Measurements from ENCODE around the gene DLG4. TPM values are rescaled to one million over a fixed set of nuclear protein-coding genes. Genes with fewer than 3 reads are reported as not detected.
A peak's percentile ranks its signal among the peaks of the same experiment; 100 is the strongest.

DLG4 gene
- total and polyA plus RNA-seq, 2 donors (not counting 3 experiments of a cell fraction or from before 2014, with no cell fraction given), result 14.9 to 34.6 TPM

DNA sequence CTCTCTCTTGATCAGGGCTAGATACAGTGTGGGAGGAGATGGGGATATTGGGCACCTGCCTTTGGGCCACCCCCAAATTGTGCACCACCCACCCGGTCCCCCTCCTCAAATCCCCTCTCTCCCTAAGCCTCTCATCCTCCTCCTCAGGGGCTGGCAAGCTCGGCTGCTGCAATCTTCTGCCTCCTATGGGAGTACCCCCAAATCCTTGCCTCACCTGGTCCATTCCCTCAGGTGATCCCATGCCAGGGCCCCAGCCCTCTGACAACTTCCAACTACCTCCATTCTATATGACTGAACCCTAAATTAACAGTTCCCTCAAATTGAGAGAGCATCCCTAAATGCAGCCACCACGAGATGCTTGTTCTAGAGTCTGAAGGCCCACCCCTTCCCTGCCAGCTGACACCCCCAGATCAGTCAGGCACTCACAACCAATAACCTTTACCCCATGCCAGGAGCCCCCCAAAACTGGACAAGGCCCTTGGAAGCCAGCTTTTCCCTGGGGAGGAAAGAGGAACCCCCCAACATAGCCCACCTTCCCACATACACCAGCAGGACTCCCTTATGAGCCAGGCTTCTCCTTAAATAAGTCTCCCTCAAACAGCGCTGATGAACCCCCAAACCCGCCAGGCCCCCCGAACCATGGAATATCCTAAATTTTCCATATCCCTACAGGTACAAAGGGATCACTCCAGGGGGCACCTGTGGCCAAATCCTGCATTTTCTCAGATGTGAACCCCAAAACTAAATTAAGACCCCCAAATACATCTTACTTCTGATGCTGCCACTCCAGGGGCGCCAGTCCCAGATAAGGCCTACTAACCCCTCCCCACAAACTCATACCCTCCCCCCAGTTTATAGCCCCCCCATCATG, 3.2 kb downstream of the DLG4 start:
- H4K20me1 ChIP-seq (replicated peaks; ENCODE audit: control insufficient read depth, extremely low read depth, insufficient read depth, low read length), result no peaks in the 10 kb centered on the region
- peaks cover 40% of the 10 kb centered on the region for H3K4me1 ChIP-seq (ENCODE audit: control insufficient read depth, extremely low read depth, insufficient read depth, low read length)
- no peaks in the 10 kb centered on the region for H3K27me3 ChIP-seq (ENCODE audit: control insufficient read depth in 2 of 2, insufficient read depth in 2 of 2, low read length in 2 of 2)
- H3K9ac ChIP-seq (replicated peaks; ENCODE audit: extremely low read depth, insufficient read depth, low read length), result peak overlapping the region; percentile 40
- H3K36me3 ChIP-seq (ENCODE audit: control insufficient read depth in 2 of 2, extremely low read depth in 1 of 2, insufficient read depth in 2 of 2, low read length in 2 of 2), result peaks cover 0 to 3% of the 10 kb centered on the region in 2 experiments
- TF ChIP-seq FOS (IDR thresholded peaks at IDR 0.05; ENCODE audit: borderline replicate concordance, insufficient read depth, low read length), result no peak
- ChIA-PET POLR2A (no interaction called here), CTCF (interaction anchor here (0.6 to 1.5 kb wide), 3 partner anchors 113 to 189 kb away, joined by 3 to 4 read pairs (median 4); no protein-coding TSS in a partner anchor)
- dilution Hi-C loops (cut with MboI; ENCODE audit: extremely low pct_ligation_motif_present, low sequenced_read_pairs), result no loop called here
- peak overlapping the region; percentile 52 to 56 (median 54) for H3K4me3 ChIP-seq (replicated peaks in 1 of 3; ENCODE audit: insufficient read depth in 1 of 3, low read depth in 1 of 3, low read length in 3 of 3)
- H2AFZ ChIP-seq (ENCODE audit: low read depth, low read length), result no peak overlapping the region
- intact Hi-C loops (cut with micrococcal nuclease), result no loop called here
- H3K9me1 ChIP-seq (replicated peaks; ENCODE audit: control insufficient read depth, extremely low read depth, insufficient read depth, low read length), result no peaks in the 10 kb centered on the region
- H3K9me3 ChIP-seq (replicated peaks; ENCODE audit: control insufficient read depth, insufficient read depth, low read length), result no peaks in the 10 kb centered on the region
- peak overlapping the region; percentile 58 for H3K4me2 ChIP-seq (ENCODE audit: insufficient read depth, low read length)
- peaks cover 20% of the 10 kb centered on the region for H3K79me2 ChIP-seq (ENCODE audit: control insufficient read depth, insufficient read depth, low read length)
- BruUV-seq (replicated peaks), result no TSS peak
- no peak for DNase-seq (ENCODE audit: low read depth, low spot score)
- FAIRE-seq, result no peak
- no peak overlapping the region for H3K27ac ChIP-seq (ENCODE audit: insufficient read depth, low read depth, low read length)

- TF ChIP-seq POLR2AphosphoS5 (IDR thresholded peaks at IDR 0.05; ENCODE audit: insufficient read depth, low read depth, low read length), result no peak
- no peak for TF ChIP-seq CTCF (IDR thresholded peaks at IDR 0.05; ENCODE audit: extremely low read depth in 1 of 2, insufficient read depth in 1 of 2, low read depth in 1 of 2, low read length in 2 of 2)
- TF ChIP-seq MAX (IDR thresholded peaks at IDR 0.05; ENCODE audit: insufficient read depth, insufficient read length), result peak; percentile 37
- TF ChIP-seq GATA2 (IDR thresholded peaks at IDR 0.05; ENCODE audit: insufficient read depth, insufficient read length, low read depth, low read length), result no peak
- no peak for TF ChIP-seq JUN (IDR thresholded peaks at IDR 0.05; ENCODE audit: borderline replicate concordance, insufficient read depth, insufficient read length, low read depth)
- Histone ChIP-seq H3K27me3 (ENCODE audit: control insufficient read depth in 2 of 2, insufficient read depth in 2 of 2, low read length in 2 of 2) (no peaks in the 10 kb centered on the region), H3K4me2 (ENCODE audit: insufficient read depth, low read length) (peak overlapping the region; percentile 58), H3K9ac (replicated peaks; ENCODE audit: extremely low read depth, insufficient read depth, low read length) (no peak overlapping the region), H2AFZ (ENCODE audit: low read depth, low read length) (no peak overlapping the region), H3K4me1 (ENCODE audit: control insufficient read depth, extremely low read depth, insufficient read depth, low read length) (peaks cover 39% of the 10 kb centered on the region), H3K9me1 (replicated peaks; ENCODE audit: control insufficient read depth, extremely low read depth, insufficient read depth, low read length) (no peaks in the 10 kb centered on the region), H3K9me3 (replicated peaks; ENCODE audit: control insufficient read depth, insufficient read depth, low read length) (no peaks in the 10 kb centered on the region), H3K36me3 (ENCODE audit: control insufficient read depth in 2 of 2, extremely low read depth in 1 of 2, insufficient read depth in 2 of 2, low read length in 2 of 2) (no peaks in the 10 kb centered on the region), H3K4me3 (replicated peaks in 1 of 3; ENCODE audit: insufficient read depth in 1 of 3, low read depth in 1 of 3, low read length in 3 of 3) (peak overlapping the region in 1 of 3 experiments; percentile 52), H4K20me1 (replicated peaks; ENCODE audit: control insufficient read depth, extremely low read depth, insufficient read depth, low read length) (no peaks in the 10 kb centered on the region), H3K79me2 (ENCODE audit: control insufficient read depth, insufficient read depth, low read length) (peaks cover 20% of the 10 kb centered on the region), H3K27ac (ENCODE audit: insufficient read depth, low read depth, low read length) (no peak overlapping the region)
- intact Hi-C loops (cut with micrococcal nuclease) (loop anchor here (2.0 kb wide), 1 partner anchor 91 kb away; the partner anchor contains the start of gene EIF5A), dilution Hi-C loops (cut with MboI; ENCODE audit: extremely low pct_ligation_motif_present, low sequenced_read_pairs) (no loop called here)
- ChIA-PET CTCF (interaction anchor here (0.6 to 1.5 kb wide), 3 partner anchors 114 to 189 kb away, joined by 3 to 4 read pairs (median 4); no protein-coding TSS in a partner anchor), POLR2A (interaction anchor here (0.6 kb wide), 1 partner anchor 42 kb away, joined by 4 read pairs; no protein-coding TSS in a partner anchor)
- FAIRE-seq, result no peak
- DNase-seq (ENCODE audit: low read depth, low spot score), result no peak
- no TSS peak for BruUV-seq (replicated peaks)
Measured at GRCh38 chr17:7215652-7216180, 3.9 kb downstream of the DLG4 start.

Data from endothelial cell of umbilical vein (primary cell).